ENCODE data around the gene STIMATE.
A peak's percentile ranks its signal among the peaks of the same experiment; 100 is the strongest.

STIMATE gene

GRCh38 chr3:52912885-52913731 lies 15.8 kb upstream of the STIMATE start:
- Histone ChIP-seq H3K4me1 (no peaks in the 10 kb centered on the region), H3K4me3 (no peak overlapping the region), H3K9me3 (no peaks in the 10 kb centered on the region), H3K36me3 (replicated peaks) (peaks cover 19% of the 10 kb centered on the region), H3K27me3 (ENCODE audit: low read depth) (no peaks in the 10 kb centered on the region)
- in situ Hi-C loops (cut with MboI; ENCODE audit: low sequenced_read_pairs) = no loop called here
- no peak for DNase-seq (ENCODE audit: low spot score in 2 of 2)

GRCh38 chr3:52910823-52911222 lies 13.5 kb upstream of the STIMATE start:
- H3K9me3 ChIP-seq = no peaks in the 10 kb centered on the region
- no peaks in the 10 kb centered on the region for H3K4me1 ChIP-seq
- H3K4me3 ChIP-seq = no peak overlapping the region
- in situ Hi-C loops (cut with MboI; ENCODE audit: low sequenced_read_pairs) = no loop called here
- DNase-seq (ENCODE audit: low spot score in 2 of 2) = no peak
- H3K27me3 ChIP-seq (ENCODE audit: low read depth) = no peaks in the 10 kb centered on the region
- H3K36me3 ChIP-seq (replicated peaks) = peaks cover 18% of the 10 kb centered on the region

GRCh38 chr3:52907497-52907896 lies 10.1 kb upstream of the STIMATE start:
- Histone ChIP-seq H3K4me3 (no peak overlapping the region), H3K4me1 (no peaks in the 10 kb centered on the region), H3K9me3 (no peaks in the 10 kb centered on the region), H3K36me3 (replicated peaks) (peaks cover 14% of the 10 kb centered on the region), H3K27me3 (ENCODE audit: low read depth) (no peaks in the 10 kb centered on the region)
- in situ Hi-C loops (cut with MboI; ENCODE audit: low sequenced_read_pairs) = no loop called here
- DNase-seq (ENCODE audit: low spot score in 2 of 2) = no peak

GRCh38 chr3:52904552-52904951 lies 7.2 kb upstream of the STIMATE start:
- Histone ChIP-seq H3K36me3 (replicated peaks) (peaks cover 8% of the 10 kb centered on the region), H3K4me3 (no peak overlapping the region), H3K9me3 (no peaks in the 10 kb centered on the region), H3K27me3 (ENCODE audit: low read depth) (no peaks in the 10 kb centered on the region), H3K4me1 (no peaks in the 10 kb centered on the region)
- in situ Hi-C loops (cut with MboI; ENCODE audit: low sequenced_read_pairs) = no loop called here
- no peak for DNase-seq (ENCODE audit: low spot score in 2 of 2)

- H3K4me3 ChIP-seq = no peak overlapping the region
- DNase-seq (ENCODE audit: low spot score in 2 of 2) = no peak
- peaks cover 8% of the 10 kb centered on the region for H3K36me3 ChIP-seq (replicated peaks)
- H3K9me3 ChIP-seq = no peaks in the 10 kb centered on the region
- no peaks in the 10 kb centered on the region for H3K4me1 ChIP-seq
- in situ Hi-C loops (cut with MboI; ENCODE audit: low sequenced_read_pairs) = no loop called here
- H3K27me3 ChIP-seq (ENCODE audit: low read depth) = no peaks in the 10 kb centered on the region
Measured at GRCh38 chr3:52904000-52904399, 6.7 kb upstream of the STIMATE start.

- Histone ChIP-seq H3K36me3 (replicated peaks) (no peaks in the 10 kb centered on the region), H3K4me1 (no peaks in the 10 kb centered on the region), H3K27me3 (ENCODE audit: low read depth) (no peaks in the 10 kb centered on the region), H3K9me3 (no peaks in the 10 kb centered on the region), H3K4me3 (peak overlapping the region; percentile 60)
- DNase-seq (ENCODE audit: low spot score in 2 of 2) = peak; percentile 16 to 22
- in situ Hi-C loops (cut with MboI; ENCODE audit: low sequenced_read_pairs) = no loop called here
Measured at GRCh38 chr3:52896613-52897012, 735 bp downstream of the STIMATE start.

- no peaks in the 10 kb centered on the region for H3K36me3 ChIP-seq (replicated peaks)
- H3K4me3 ChIP-seq = peak overlapping the region; percentile 60
- H3K9me3 ChIP-seq = no peaks in the 10 kb centered on the region
- H3K4me1 ChIP-seq = no peaks in the 10 kb centered on the region
- in situ Hi-C loops (cut with MboI; ENCODE audit: low sequenced_read_pairs) = no loop called here
- DNase-seq (ENCODE audit: low spot score in 2 of 2) = no peak
- no peaks in the 10 kb centered on the region for H3K27me3 ChIP-seq (ENCODE audit: low read depth)
Measured at GRCh38 chr3:52896151-52896550, 1.2 kb downstream of the STIMATE start.

GRCh38 chr3:52895418-52895817 lies 1.9 kb downstream of the STIMATE start:
- no peaks in the 10 kb centered on the region for H3K27me3 ChIP-seq (ENCODE audit: low read depth)
- DNase-seq (ENCODE audit: low spot score in 2 of 2) = no peak
- no peak overlapping the region for H3K4me3 ChIP-seq
- H3K4me1 ChIP-seq = no peaks in the 10 kb centered on the region
- in situ Hi-C loops (cut with MboI; ENCODE audit: low sequenced_read_pairs) = no loop called here
- H3K36me3 ChIP-seq (replicated peaks) = no peaks in the 10 kb centered on the region
- no peaks in the 10 kb centered on the region for H3K9me3 ChIP-seq

GRCh38 chr3:52894756-52895155 lies 2.6 kb downstream of the STIMATE start:
- Histone ChIP-seq H3K4me1 (no peaks in the 10 kb centered on the region), H3K27me3 (ENCODE audit: low read depth) (no peaks in the 10 kb centered on the region), H3K36me3 (replicated peaks) (no peaks in the 10 kb centered on the region), H3K4me3 (no peak overlapping the region), H3K9me3 (no peaks in the 10 kb centered on the region)
- in situ Hi-C loops (cut with MboI; ENCODE audit: low sequenced_read_pairs) = no loop called here
- no peak for DNase-seq (ENCODE audit: low spot score in 2 of 2)

- Histone ChIP-seq H3K36me3 (replicated peaks) (no peaks in the 10 kb centered on the region), H3K4me3 (no peak overlapping the region), H3K4me1 (no peaks in the 10 kb centered on the region), H3K9me3 (no peaks in the 10 kb centered on the region), H3K27me3 (ENCODE audit: low read depth) (no peaks in the 10 kb centered on the region)
- DNase-seq (ENCODE audit: low spot score in 2 of 2) = no peak
- in situ Hi-C loops (cut with MboI; ENCODE audit: low sequenced_read_pairs) = no loop called here
Measured at GRCh38 chr3:52893723-52894122, 3.6 kb downstream of the STIMATE start.

GRCh38 chr3:52892625-52893311 lies 4.6 kb downstream of the STIMATE start:
- in situ Hi-C loops (cut with MboI; ENCODE audit: low sequenced_read_pairs) = no loop called here
- Histone ChIP-seq H3K27me3 (ENCODE audit: low read depth) (no peaks in the 10 kb centered on the region), H3K9me3 (no peaks in the 10 kb centered on the region), H3K36me3 (replicated peaks) (no peaks in the 10 kb centered on the region), H3K4me3 (no peak overlapping the region), H3K4me1 (no peaks in the 10 kb centered on the region)
- DNase-seq (ENCODE audit: low spot score in 2 of 2) = no peak

- Histone ChIP-seq H3K27me3 (ENCODE audit: low read depth) (no peaks in the 10 kb centered on the region), H3K4me3 (no peak overlapping the region), H3K4me1 (no peaks in the 10 kb centered on the region), H3K36me3 (replicated peaks) (no peaks in the 10 kb centered on the region), H3K9me3 (no peaks in the 10 kb centered on the region)
- in situ Hi-C loops (cut with MboI; ENCODE audit: low sequenced_read_pairs) = no loop called here
- no peak for DNase-seq (ENCODE audit: low spot score in 2 of 2)
Measured at GRCh38 chr3:52892290-52892624, 5.1 kb downstream of the STIMATE start.

GRCh38 chr3:52891615-52892081 lies 5.7 kb downstream of the STIMATE start:
- in situ Hi-C loops (cut with MboI; ENCODE audit: low sequenced_read_pairs) = no loop called here
- Histone ChIP-seq H3K27me3 (ENCODE audit: low read depth) (no peaks in the 10 kb centered on the region), H3K9me3 (no peaks in the 10 kb centered on the region), H3K4me3 (no peak overlapping the region), H3K4me1 (no peaks in the 10 kb centered on the region), H3K36me3 (replicated peaks) (no peaks in the 10 kb centered on the region)
- no peak for DNase-seq (ENCODE audit: low spot score in 2 of 2)

GRCh38 chr3:52891164-52891563 lies 6.2 kb downstream of the STIMATE start:
- no peaks in the 10 kb centered on the region for H3K4me1 ChIP-seq
- no peaks in the 10 kb centered on the region for H3K27me3 ChIP-seq (ENCODE audit: low read depth)
- H3K4me3 ChIP-seq = no peak overlapping the region
- DNase-seq (ENCODE audit: low spot score in 2 of 2) = no peak
- H3K36me3 ChIP-seq (replicated peaks) = no peaks in the 10 kb centered on the region
- in situ Hi-C loops (cut with MboI; ENCODE audit: low sequenced_read_pairs) = no loop called here
- H3K9me3 ChIP-seq = no peaks in the 10 kb centered on the region
